ENCODE data around the gene SLC8A1.

GRCh38 chr2:40384714-40385113 is 67.2 kb downstream of the SLC8A1 start:
- TF ChIP-seq EZH2 (IDR thresholded peaks at IDR 0.05) = no peak
- TF ChIP-seq POLR2AphosphoS5 (IDR thresholded peaks at IDR 0.05; ENCODE audit: borderline replicate concordance, low read depth, low read length) = no peak
- TF ChIP-seq FOXP2 (optimal IDR thresholded peaks at IDR 0.05; ENCODE audit: control extremely low read depth, extremely low read length, insufficient read depth) = no peak
